ENCODE results near the gene NOTCH2. TPM values are rescaled to one million over a fixed set of nuclear protein-coding genes. Genes with fewer than 3 reads are reported as not detected.

NOTCH2 gene
- polyA plus RNA-seq, 1 donor (not counting 4 experiments of a cell fraction or from before 2014, with no cell fraction given), result 22.5 TPM

GRCh38 chr1:119874186-119874585 lies 195.3 kb downstream of the NOTCH2 start:
- Histone ChIP-seq H4K20me1 (ENCODE audit: control insufficient read depth, extremely low read depth, insufficient read depth, low read length) (no peaks in the 10 kb centered on the region), H3K9ac (ENCODE audit: control insufficient read depth, extremely low read depth, insufficient read depth, low read length) (no peak overlapping the region), H3K27me3 (ENCODE audit: control insufficient read depth, extremely low read depth, insufficient read depth, low read length) (no peaks in the 10 kb centered on the region), H3K4me2 (ENCODE audit: control insufficient read depth, extremely low read depth, insufficient read depth, low read depth, low read length) (no peak overlapping the region), H2AFZ (ENCODE audit: control insufficient read depth, low read length) (no peak overlapping the region), H3K9me1 (ENCODE audit: control insufficient read depth, extremely low read depth, insufficient read depth, low read length) (no peaks in the 10 kb centered on the region), H3K36me3 (ENCODE audit: control insufficient read depth in 2 of 2, extremely low read depth in 1 of 2, insufficient read depth in 2 of 2, low read length in 2 of 2) (no peaks in the 10 kb centered on the region), H3K4me3 (ENCODE audit: control insufficient read depth in 2 of 3, extremely low read depth in 1 of 3, insufficient read depth in 2 of 3, low read depth in 1 of 3, low read length in 3 of 3) (no peak overlapping the region), H3K4me1 (ENCODE audit: control insufficient read depth, extremely low read depth, insufficient read depth, low read length) (peaks cover 8% of the 10 kb centered on the region), H3K79me2 (ENCODE audit: control insufficient read depth, insufficient read depth, low read length) (no peaks in the 10 kb centered on the region), H3K9me3 (ENCODE audit: control insufficient read depth, low read depth, low read length) (no peaks in the 10 kb centered on the region), H3K27ac (ENCODE audit: control insufficient read depth, insufficient read depth, low read length) (no peak overlapping the region)
- dilution Hi-C loops (cut with MboI; ENCODE audit: extremely low pct_ligation_motif_present, low sequenced_read_pairs), result no loop called here
- DNase-seq (ENCODE audit: low read depth, low spot score) (no peak), FAIRE-seq (peak; percentile 69)
- no peak for TF ChIP-seq CTCF (optimal IDR thresholded peaks at IDR 0.05 in 1 of 3, IDR thresholded peaks at IDR 0.05 in 1 of 3, conservative IDR thresholded peaks at IDR 0.05 in 1 of 3; ENCODE audit: extremely low read depth in 1 of 3, insufficient read depth in 2 of 3, low read length in 3 of 3)
- TF ChIP-seq EZH2 (IDR thresholded peaks at IDR 0.05; ENCODE audit: low read length), result no peak

- Histone ChIP-seq H2AFZ (ENCODE audit: control insufficient read depth, low read length) (no peak overlapping the region), H3K36me3 (ENCODE audit: control insufficient read depth in 2 of 2, extremely low read depth in 1 of 2, insufficient read depth in 2 of 2, low read length in 2 of 2) (no peaks in the 10 kb centered on the region), H3K27me3 (ENCODE audit: control insufficient read depth, extremely low read depth, insufficient read depth, low read length) (no peaks in the 10 kb centered on the region), H3K9ac (ENCODE audit: control insufficient read depth, extremely low read depth, insufficient read depth, low read length) (no peak overlapping the region), H3K4me3 (ENCODE audit: control insufficient read depth in 2 of 3, extremely low read depth in 1 of 3, insufficient read depth in 2 of 3, low read depth in 1 of 3, low read length in 3 of 3) (no peak overlapping the region), H3K79me2 (ENCODE audit: control insufficient read depth, insufficient read depth, low read length) (no peaks in the 10 kb centered on the region), H3K4me1 (ENCODE audit: control insufficient read depth, extremely low read depth, insufficient read depth, low read length) (peaks cover 8% of the 10 kb centered on the region), H4K20me1 (ENCODE audit: control insufficient read depth, extremely low read depth, insufficient read depth, low read length) (no peaks in the 10 kb centered on the region), H3K4me2 (ENCODE audit: control insufficient read depth, extremely low read depth, insufficient read depth, low read depth, low read length) (no peak overlapping the region), H3K9me1 (ENCODE audit: control insufficient read depth, extremely low read depth, insufficient read depth, low read length) (no peaks in the 10 kb centered on the region), H3K27ac (ENCODE audit: control insufficient read depth, insufficient read depth, low read length) (no peak overlapping the region), H3K9me3 (ENCODE audit: control insufficient read depth, low read depth, low read length) (no peaks in the 10 kb centered on the region)
- no peak for TF ChIP-seq EZH2 (IDR thresholded peaks at IDR 0.05; ENCODE audit: low read length)
- no peak for TF ChIP-seq CTCF (optimal IDR thresholded peaks at IDR 0.05 in 1 of 3, IDR thresholded peaks at IDR 0.05 in 1 of 3, conservative IDR thresholded peaks at IDR 0.05 in 1 of 3; ENCODE audit: extremely low read depth in 1 of 3, insufficient read depth in 2 of 3, low read length in 3 of 3)
- DNase-seq (ENCODE audit: low read depth, low spot score) (no peak), FAIRE-seq (peak; percentile 81)
- dilution Hi-C loops (cut with MboI; ENCODE audit: extremely low pct_ligation_motif_present, low sequenced_read_pairs), result no loop called here
Measured at GRCh38 chr1:119873135-119874015, 196.1 kb downstream of the NOTCH2 start.
